Renal pelvis (tissue), 4 donors: ENCODE results near the gene THAP4. TPM values are rescaled to one million over a fixed set of nuclear protein-coding genes. Genes with fewer than 3 reads are reported as not detected.
A peak's percentile ranks its signal among the peaks of the same experiment; 100 is the strongest.

Experiments used
- DNase-seq: peaks from one replicate; pipeline ENCODE4 v3.0.0-alpha.2; 2013
- polyA plus RNA-seq, 3 donors: library from polyadenylated mRNA; unstranded; fragments of 120-200 nt; gene quantifications; one replicate each; pipeline ENCODE4 v1.2.1, GENCODE V29; 2013; ENCODE audit not compliant: insufficient read length in 3 of 3

THAP4 gene
- polyA plus RNA-seq, 3 donors = 59.2 to 74.3 (median 68.4) TPM

- DNase-seq = no peak
Measured at GRCh38 chr2:241616168-241617125, 20.5 kb downstream of the THAP4 start.

- DNase-seq = no peak
Measured at GRCh38 chr2:241615522-241616052, 21.4 kb downstream of the THAP4 start.

- no peak for DNase-seq
Measured at GRCh38 chr2:241615041-241615440, 21.9 kb downstream of the THAP4 start.

- peak; percentile 62 for DNase-seq
Measured at GRCh38 chr2:241613017-241613780, 23.8 kb downstream of the THAP4 start.

- peak; percentile 46 for DNase-seq
Measured at GRCh38 chr2:241612156-241613016, 24.6 kb downstream of the THAP4 start.

GRCh38 chr2:241611062-241611461, 25.9 kb downstream of the THAP4 start:
- DNase-seq = no peak

- DNase-seq = peak; percentile 80
Measured at GRCh38 chr2:241609859-241610793, 26.8 kb downstream of the THAP4 start.

- DNase-seq = no peak
Measured at GRCh38 chr2:241608881-241609280, 28.1 kb downstream of the THAP4 start.

- no peak for DNase-seq
Measured at GRCh38 chr2:241607162-241607885, 29.6 kb downstream of the THAP4 start.

GRCh38 chr2:241606186-241606585, 30.8 kb downstream of the THAP4 start:
- no peak for DNase-seq

GRCh38 chr2:241603686-241604085, 33.3 kb downstream of the THAP4 start:
- DNase-seq = no peak

GRCh38 chr2:241602720-241603119, 34.2 kb downstream of the THAP4 start:
- DNase-seq = no peak

GRCh38 chr2:241601841-241602240, 35.1 kb downstream of the THAP4 start:
- DNase-seq = no peak

GRCh38 chr2:241599615-241600014, 37.3 kb downstream of the THAP4 start:
- no peak for DNase-seq

GRCh38 chr2:241598487-241598886, 38.5 kb downstream of the THAP4 start:
- no peak for DNase-seq

GRCh38 chr2:241598061-241598460, 38.9 kb downstream of the THAP4 start:
- no peak for DNase-seq

- no peak for DNase-seq
Measured at GRCh38 chr2:241597561-241597960, 39.4 kb downstream of the THAP4 start.

GRCh38 chr2:241595600-241596140, 41.3 kb downstream of the THAP4 start:
- DNase-seq = no peak

- DNase-seq = no peak
Measured at GRCh38 chr2:241593271-241593670, 43.7 kb downstream of the THAP4 start.
